Stomach (tissue), 9 donors: Measurements from ENCODE around the gene GAP43. TPM values are rescaled to one million over a fixed set of nuclear protein-coding genes. Genes with fewer than 3 reads are reported as not detected.
"Not testable (repeated sequence)": the region's sequence is repeated elsewhere in the genome, so short reads cannot be mapped to it uniquely, and the experiment has no call there.

Experiments
- DNase-seq, 2 donors: peaks; one replicate each; pipeline versions ENCODE4 v3.0.0 to v3.0.0-alpha.2; 2013 to 2019
- H3K27ac ChIP-seq, 5 donors: fragments of 200-600 bp in 4 of 5; sonication (generic) in 4 of 5; one replicate each; pipeline ENCODE4 v1.5.1; 2013 to 2019; ENCODE audit warnings: mild to moderate bottlenecking in 1 of 5, moderate library complexity in 1 of 5
- H3K27me3 ChIP-seq, 3 donors: fragments of 200-600 bp; sonication (generic); one replicate each; pipeline ENCODE4 v1.5.1; 2017 to 2019; ENCODE audit warnings: mixed run types in 1 of 3
- H3K36me3 ChIP-seq, 4 donors: fragments of 200-600 bp; sonication (generic); 1 replicate in 3 of 4; 2 replicates in 1 of 4; pipeline ENCODE4 v1.5.1; 2016 to 2019
- H3K4me1 ChIP-seq, 4 donors: fragments of 200-600 bp; sonication (generic); one replicate each; pipeline ENCODE4 v1.5.1; 2016 to 2019
- H3K4me3 ChIP-seq, 4 donors: fragments of 200-600 bp; sonication (generic) in 3 of 4; one replicate each; pipeline ENCODE4 v1.5.1; 2016 to 2019; ENCODE audit warnings: mild to moderate bottlenecking in 1 of 4
- H3K9me3 ChIP-seq, 4 donors: fragments of 200-600 bp; sonication (generic); one replicate each; pipeline ENCODE4 v1.5.1; 2016 to 2019
- CTCF ChIP-seq, 7 experiments: fragments of 450-650 bp in 4 of 7; fragments of 200-600 bp in 3 of 7; sonication (generic) in 3 of 7; IDR thresholded peaks; one replicate each; pipeline ENCODE4 v1.5.1; 2016 to 2019; ENCODE audit warnings: antibody characterized with exemption in 7 of 7, control low read depth in 2 of 7, mild to moderate bottlenecking in 1 of 7
- EP300 ChIP-seq: sonication (generic); formaldehyde crosslinking; IDR thresholded peaks from one replicate; pipeline ENCODE4 v1.6.1; 2017; ENCODE audit warnings: antibody characterized with exemption
- POLR2A ChIP-seq, 4 donors: fragments of 450-650 bp; IDR thresholded peaks; one replicate each; pipeline ENCODE4 v1.6.1; 2016; ENCODE audit warnings: antibody characterized with exemption in 4 of 4, control low read depth in 2 of 4, mild to moderate bottlenecking in 1 of 4, moderate library complexity in 1 of 4
- POLR2AphosphoS5 ChIP-seq, 3 donors: sonication (generic); formaldehyde crosslinking; IDR thresholded peaks; one replicate each; pipeline ENCODE4 v1.6.1; 2016; ENCODE audit warnings: antibody characterized with exemption in 3 of 3
- WGBS, 5 donors: extraction: QIAGEN DNeasy Blood & Tissue Kit in 3 of 5; methylation state at CpG; one replicate each; pipeline versions ENCODE4 v1.1.5 to v1.1.7; 2013 to 2018; 5-methylcytosine and 5-hydroxymethylcytosine counted together
- intact Hi-C: fragments of 100-400 bp; cut with DNase I; formaldehyde crosslinking; loops from one replicate; pipeline ENCODE4 v1.15.1; 2023; ENCODE audit warnings: low total_unique reads
- polyA plus RNA-seq, 3 donors: library from polyadenylated mRNA; stranded (reverse); fragments of 200-250 nt; gene quantifications; one replicate each; pipeline ENCODE4 v1.2.3, GENCODE V29; 2013
- total RNA-seq, 5 donors: library from RNA; depleted of rRNA; stranded (reverse); fragments of >200 nt; gene quantifications; one replicate each; pipeline versions ENCODE4 v1.1.0 to v1.2.3, GENCODE V29; 2014 to 2016
- donor health status: healthy with polysubstance abuse.
- donor health status: Bipolar disorder and iron deficiency.
- donor health status: healthy.

Gene GAP43
- total and polyA plus RNA-seq, 8 donors = 1.00 to 4.8 (median 1.4) TPM; not detected in 2

GRCh38 chr3:115727135-115727534 lies 103.8 kb downstream of the GAP43 start:
- TF ChIP-seq EP300 (no peak), POLR2AphosphoS5 (IDR thresholded peaks at IDR 0.05) (no peak), POLR2A (IDR thresholded peaks at IDR 0.05) (no peak), CTCF (IDR thresholded peaks at IDR 0.05) (no peak)
- no peaks in the 10 kb centered on the region for H3K36me3 ChIP-seq
- WGBS, 5 donors = 78 to 85% (median 82%) methylated on average over 1 of the region's 1 CpG
- no peak overlapping the region for H3K4me3 ChIP-seq
- no peak for DNase-seq
- H3K27ac ChIP-seq = no peak overlapping the region
- intact Hi-C loops = no loop called here
- no peaks in the 10 kb centered on the region for H3K9me3 ChIP-seq
- no peaks in the 10 kb centered on the region for H3K27me3 ChIP-seq
- H3K4me1 ChIP-seq = no peaks in the 10 kb centered on the region

- no peaks in the 10 kb centered on the region for H3K36me3 ChIP-seq
- TF ChIP-seq CTCF (IDR thresholded peaks at IDR 0.05) = no peak
- TF ChIP-seq POLR2AphosphoS5 (IDR thresholded peaks at IDR 0.05) = no peak
- TF ChIP-seq EP300 = no peak
- TF ChIP-seq POLR2A (IDR thresholded peaks at IDR 0.05) = no peak
- H3K4me1 ChIP-seq = no peaks in the 10 kb centered on the region
- H3K4me3 ChIP-seq = no peak overlapping the region
- H3K27me3 ChIP-seq = no peaks in the 10 kb centered on the region
- H3K27ac ChIP-seq = no peak overlapping the region
- H3K9me3 ChIP-seq = no peaks in the 10 kb centered on the region
- intact Hi-C loops = no loop called here
- no peak for DNase-seq
Observed at GRCh38 chr3:115728013-115728412, 104.7 kb downstream of the GAP43 start.

- H3K4me3 ChIP-seq, intact Hi-C loops, H3K36me3 ChIP-seq, H3K4me1 ChIP-seq, H3K27ac ChIP-seq, DNase-seq, H3K27me3 ChIP-seq: not testable (repeated sequence)
- H3K9me3 ChIP-seq = peaks cover 0 to 14% (median 0%) of the 10 kb centered on the region in 4 donors
- 79 to 98% (median 85%) methylated on average over 3 of the region's 3 CpGs for WGBS, 5 donors
Observed at GRCh38 chr3:115736341-115736740, 113.0 kb downstream of the GAP43 start.

GRCh38 chr3:115741650-115742049 lies 118.3 kb downstream of the GAP43 start:
- DNase-seq = no peak
- intact Hi-C loops = no loop called here
- TF ChIP-seq CTCF (IDR thresholded peaks at IDR 0.05) = no peak
- Histone ChIP-seq H3K27ac (no peak overlapping the region), H3K27me3 (no peaks in the 10 kb centered on the region), H3K4me3 (no peak overlapping the region), H3K9me3 (peaks cover 0 to 14% (median 0%) of the 10 kb centered on the region in 4 donors), H3K36me3 (no peaks in the 10 kb centered on the region), H3K4me1 (no peaks in the 10 kb centered on the region)
- WGBS, 5 donors = 67 to 94% (median 93%) methylated on average over 1 to 5 of the region's 5 CpGs

GRCh38 chr3:115744516-115744915 lies 121.2 kb downstream of the GAP43 start:
- DNase-seq, intact Hi-C loops, H3K27ac ChIP-seq, H3K4me3 ChIP-seq, H3K4me1 ChIP-seq, H3K36me3 ChIP-seq, H3K9me3 ChIP-seq, H3K27me3 ChIP-seq: not testable (repeated sequence)
- 73 to 88% (median 81%) methylated on average over 4 of the region's 4 CpGs for WGBS, 5 donors

- intact Hi-C loops, DNase-seq, H3K4me1 ChIP-seq, H3K36me3 ChIP-seq, H3K9me3 ChIP-seq, H3K27me3 ChIP-seq, H3K4me3 ChIP-seq, H3K27ac ChIP-seq: not testable (repeated sequence)
- WGBS, 5 donors = 11 to 79% (median 41%) methylated on average over 1 of the region's 1 CpG
Observed at GRCh38 chr3:115752978-115753377, 129.7 kb downstream of the GAP43 start.
